Esophagus squamous epithelium (tissue), 4 donors: Measurements from ENCODE around the gene MMS19.

Source experiments
- POLR2A ChIP-seq, 4 donors: fragments of 450-650 bp; IDR thresholded peaks; one replicate each; pipeline ENCODE4 v1.6.1; 2017; ENCODE audit warnings: antibody characterized with exemption in 4 of 4, mild to moderate bottlenecking in 4 of 4, moderate library complexity in 3 of 4
- TF ChIP-seq, protein P1 (sequence below), 6 experiments: fragments of 450-650 bp in 4 of 6; fragments of 200-600 bp in 2 of 6; sonication (generic) in 2 of 6; IDR thresholded peaks; one replicate each; pipeline ENCODE4 v1.5.1; 2016 to 2019; ENCODE audit warnings: antibody characterized with exemption in 6 of 6, mild to moderate bottlenecking in 4 of 6, moderate library complexity in 4 of 6

GRCh38 chr10:97537186-97537869, 39.1 kb upstream of the MMS19 start:
- TF ChIP-seq, protein P1, sequence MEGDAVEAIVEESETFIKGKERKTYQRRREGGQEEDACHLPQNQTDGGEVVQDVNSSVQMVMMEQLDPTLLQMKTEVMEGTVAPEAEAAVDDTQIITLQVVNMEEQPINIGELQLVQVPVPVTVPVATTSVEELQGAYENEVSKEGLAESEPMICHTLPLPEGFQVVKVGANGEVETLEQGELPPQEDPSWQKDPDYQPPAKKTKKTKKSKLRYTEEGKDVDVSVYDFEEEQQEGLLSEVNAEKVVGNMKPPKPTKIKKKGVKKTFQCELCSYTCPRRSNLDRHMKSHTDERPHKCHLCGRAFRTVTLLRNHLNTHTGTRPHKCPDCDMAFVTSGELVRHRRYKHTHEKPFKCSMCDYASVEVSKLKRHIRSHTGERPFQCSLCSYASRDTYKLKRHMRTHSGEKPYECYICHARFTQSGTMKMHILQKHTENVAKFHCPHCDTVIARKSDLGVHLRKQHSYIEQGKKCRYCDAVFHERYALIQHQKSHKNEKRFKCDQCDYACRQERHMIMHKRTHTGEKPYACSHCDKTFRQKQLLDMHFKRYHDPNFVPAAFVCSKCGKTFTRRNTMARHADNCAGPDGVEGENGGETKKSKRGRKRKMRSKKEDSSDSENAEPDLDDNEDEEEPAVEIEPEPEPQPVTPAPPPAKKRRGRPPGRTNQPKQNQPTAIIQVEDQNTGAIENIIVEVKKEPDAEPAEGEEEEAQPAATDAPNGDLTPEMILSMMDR (IDR thresholded peaks at IDR 0.05), result no peak
- TF ChIP-seq POLR2A (IDR thresholded peaks at IDR 0.05), result no peak
